K562 (cell line): ENCODE data around the gene OBSL1. TPM values are rescaled to one million over a fixed set of nuclear protein-coding genes. Genes with fewer than 3 reads are reported as not detected.
A peak's percentile ranks its signal among the peaks of the same experiment; 100 is the strongest.

ENCODE experiments used
- BDP1 ChIP-seq: IDR thresholded peaks from 3 replicates; pipeline ENCODE4 v1.6.1; 2011; ENCODE audit not compliant: insufficient read length, insufficient read depth
- CTCFL ChIP-seq: IDR thresholded peaks from 2 replicates; pipeline ENCODE4 v1.6.1; 2011; ENCODE audit warnings: borderline replicate concordance, low read depth, mild to moderate bottlenecking, moderate library complexity, low read length; ENCODE audit not compliant: insufficient read depth, poor library complexity, severe bottlenecking
- E2F6 ChIP-seq, 2 experiments: IDR thresholded peaks; 2 replicates each; pipeline ENCODE4 v1.6.1; 2011; ENCODE audit warnings: borderline replicate concordance in 1 of 2, control low read depth in 1 of 2, low read depth in 1 of 2, low read length in 1 of 2, mild to moderate bottlenecking in 1 of 2, mixed read lengths in 1 of 2, moderate library complexity in 1 of 2; ENCODE audit not compliant: insufficient read depth in 1 of 2, insufficient read length in 1 of 2, poor library complexity in 1 of 2, severe bottlenecking in 1 of 2; ENCODE audit errors: extremely low read depth in 1 of 2
- FOXP4 ChIP-seq: sonication (generic); formaldehyde crosslinking; IDR thresholded peaks from 2 replicates; pipeline ENCODE4 v1.8.0; 2022; ENCODE audit warnings: mild to moderate bottlenecking, missing genetic modification reagents, borderline replicate concordance
- ILF3 ChIP-seq: fragments of 450-650 bp; IDR thresholded peaks from 2 replicates; pipeline ENCODE4 v1.6.1; 2018; ENCODE audit warnings: antibody characterized with exemption, mild to moderate bottlenecking, moderate library complexity, borderline replicate concordance
- KDM1A ChIP-seq, 2 experiments: fragments of 450-650 bp; IDR thresholded peaks; 2 replicates each; pipeline ENCODE4 v1.6.1; 2016; ENCODE audit warnings: mild to moderate bottlenecking in 2 of 2
- MTF1 ChIP-seq: fragments of 250-450 bp; sonication (Bioruptor Pico); IDR thresholded peaks from 2 replicates; pipeline ENCODE4 v1.9.0; 2021; ENCODE audit warnings: moderate library complexity, mild to moderate bottlenecking, inconsistent platforms, borderline replicate concordance
- NEUROD1 ChIP-seq: fragments of 150-350 bp; IDR thresholded peaks from 2 replicates; pipeline ENCODE4 v1.6.1; 2014; ENCODE audit warnings: borderline replicate concordance, low read length, low read depth; ENCODE audit not compliant: partially characterized antibody
- PCBP2 ChIP-seq: fragments of 200-400 bp; formaldehyde crosslinking; IDR thresholded peaks from 2 replicates; pipeline ENCODE4 v1.6.1; 2018; ENCODE audit warnings: low read length, low read depth, mild to moderate bottlenecking, moderate library complexity; ENCODE audit not compliant: poor library complexity, severe bottlenecking
- POLR2AphosphoS2 ChIP-seq: IDR thresholded peaks from 2 replicates; pipeline ENCODE4 v1.6.1; 2012; ENCODE audit warnings: low read length, improper control_type of control experiment
- SP1 ChIP-seq: sonication (generic); formaldehyde crosslinking; IDR thresholded peaks from 2 replicates; pipeline ENCODE4 v1.8.1; 2022; ENCODE audit warnings: mild to moderate bottlenecking, missing genetic modification reagents
- STAT6 ChIP-seq: sonication (generic); formaldehyde crosslinking; IDR thresholded peaks from 2 replicates; pipeline ENCODE4 v1.8.1; 2023; ENCODE audit warnings: mild to moderate bottlenecking, missing genetic modification reagents
- TBL1XR1 ChIP-seq, 2 experiments: IDR thresholded peaks; 2 replicates each; pipeline ENCODE4 v1.6.1; 2012; ENCODE audit warnings: improper control_type of control experiment in 2 of 2, low read length in 2 of 2, mild to moderate bottlenecking in 1 of 2
- THRAP3 ChIP-seq: fragments of 450-650 bp; IDR thresholded peaks from 2 replicates; pipeline ENCODE4 v1.6.1; 2016; ENCODE audit warnings: mild to moderate bottlenecking, inconsistent platforms, borderline replicate concordance
- ZBTB43 ChIP-seq: sonication (generic); formaldehyde crosslinking; IDR thresholded peaks from 2 replicates; pipeline ENCODE4 v1.8.0; 2023; ENCODE audit warnings: mild to moderate bottlenecking, missing genetic modification reagents
- ZBTB8A ChIP-seq: fragments of 450-650 bp; IDR thresholded peaks from 2 replicates; pipeline ENCODE4 v1.6.1; 2018; ENCODE audit warnings: mild to moderate bottlenecking, moderate library complexity; ENCODE audit not compliant: partially characterized antibody
- ZNF551 ChIP-seq: fragments of 250-450 bp; sonication (Bioruptor Pico); IDR thresholded peaks from 2 replicates; pipeline ENCODE4 v1.5.0; 2021; ENCODE audit warnings: mild to moderate bottlenecking, moderate library complexity
- ZNF717 ChIP-seq: fragments of 250-450 bp; sonication (Bioruptor Pico); IDR thresholded peaks from 2 replicates; pipeline ENCODE4 v1.5.0; 2021
- polyA plus RNA-seq, 8 experiments: library from polyadenylated mRNA; depleted of rRNA in 4 of 8; stranded (reverse) in 5 of 8; unstranded in 3 of 8; fragments of >200 nt; fragmentation: Nextera tagmentation in 2 of 8; fragmentation: Illumina TruSeq in 1 of 8; extraction: Ambion mirVana in 2 of 8; extraction: Trizol in 1 of 8; gene quantifications; 2 replicates each; pipeline versions ENCODE4 v1.2.1 to v1.2.3, GENCODE V29; 2011 to 2014; ENCODE audit warnings: inconsistent platforms in 1 of 8, missing spikeins in 1 of 8
- total RNA-seq, 7 experiments: library from RNA; depleted of rRNA in 6 of 7; stranded (reverse); fragments of >200 nt in 6 of 7; fragmentation: Illumina TruSeq in 2 of 7; extraction: Trizol in 2 of 7; gene quantifications; 2 replicates each; pipeline versions ENCODE4 v1.2.1 to v1.2.3, GENCODE V29; 2011 to 2021; ENCODE audit warnings: low replicate concordance in 1 of 7

OBSL1 gene
- total and polyA plus RNA-seq, 9 of the 15 experiments (the other 6 are each of a cell fraction or from before 2014, with no cell fraction given), result 1.2 to 26.6 (median 8.6) TPM

- no peak for TF ChIP-seq CTCFL
- peak; percentile 84 for TF ChIP-seq NEUROD1
- TF ChIP-seq ZBTB8A, result no peak
- no peak for TF ChIP-seq ZNF717 (CRISPR knock-in tag)
- TF ChIP-seq PCBP2, result no peak
- peak; percentile 36; the same call in 1 of the 2 replicates for TF ChIP-seq POLR2AphosphoS2
- TF ChIP-seq TBL1XR1 (IDR thresholded peaks at IDR 0.05; ENCODE audit: low read length in 2 of 2), result peak; percentile 67 to 86; a peak in 3 of 4 replicates
- TF ChIP-seq SP1 (CRISPR knock-in tag), result no peak; the same call in 1 of the 2 replicates
- TF ChIP-seq STAT6 (CRISPR knock-in tag), result no peak
- TF ChIP-seq BDP1, result no peak
- no peak for TF ChIP-seq ILF3
- TF ChIP-seq ZNF551 (CRISPR knock-in tag), result no peak
- no peak for TF ChIP-seq FOXP4 (CRISPR knock-in tag)
- no peak for TF ChIP-seq THRAP3
- no peak for TF ChIP-seq MTF1 (CRISPR knock-in tag)
- TF ChIP-seq E2F6 (IDR thresholded peaks at IDR 0.05; ENCODE audit: borderline replicate concordance in 1 of 2, extremely low read depth in 1 of 2, insufficient read depth in 1 of 2, insufficient read length in 1 of 2, low read depth in 1 of 2, low read length in 1 of 2, poor library complexity in 1 of 2, severe bottlenecking in 1 of 2), result peak; percentile 81 to 91
- no peak for TF ChIP-seq ZBTB43 (CRISPR knock-in tag)
- peak; percentile 78 to 85 for TF ChIP-seq KDM1A (IDR thresholded peaks at IDR 0.05)
Observed at GRCh38 chr2:219514196-219514761, 57.1 kb downstream of the OBSL1 start, which contains the start of gene ASIC4 (continued).
